Measurements from ENCODE around the gene LENG1.

Gene LENG1

DNA sequence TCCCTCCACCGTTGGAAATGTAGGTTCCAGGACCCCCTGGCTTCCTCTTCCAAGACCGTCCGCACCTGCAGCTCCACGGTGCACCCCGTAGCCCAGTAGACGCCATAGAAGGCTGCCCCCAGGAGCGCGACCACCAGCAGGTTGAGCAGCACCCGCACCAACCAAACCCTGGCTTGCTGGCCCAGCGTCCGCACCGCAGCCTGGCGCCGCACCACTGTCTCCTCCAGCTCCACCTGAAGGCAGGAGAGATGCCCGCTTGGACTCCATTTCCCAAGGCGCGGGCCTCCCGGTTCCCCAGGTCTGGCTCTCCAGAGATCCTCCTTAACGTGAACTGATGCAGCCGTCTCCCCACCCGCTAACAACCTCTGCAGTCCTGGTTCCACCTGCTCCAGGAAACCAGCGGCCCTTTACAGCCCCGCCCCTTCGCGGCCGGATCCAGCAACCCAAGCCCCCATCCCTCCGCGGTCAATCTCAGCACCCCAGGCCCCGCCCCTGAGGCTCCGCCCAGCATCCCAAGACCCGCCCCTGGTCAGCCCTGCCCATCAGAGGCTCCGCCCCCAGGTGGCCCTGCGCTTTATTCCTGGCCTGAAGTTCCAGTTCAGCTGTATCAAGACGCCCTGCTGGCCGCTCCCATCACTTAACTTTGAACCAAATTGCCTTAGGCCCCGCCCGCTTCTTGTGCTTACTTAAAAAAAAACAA is 5.0 kb upstream of the LENG1 start:
- DNase-seq (ENCODE audit: low read depth in 2 of 2): peak; percentile 64 to 70

GRCh38 chr19:54162884-54163283 is 3.4 kb upstream of the LENG1 start:
- DNase-seq (ENCODE audit: low read depth in 2 of 2): no peak

DNA sequence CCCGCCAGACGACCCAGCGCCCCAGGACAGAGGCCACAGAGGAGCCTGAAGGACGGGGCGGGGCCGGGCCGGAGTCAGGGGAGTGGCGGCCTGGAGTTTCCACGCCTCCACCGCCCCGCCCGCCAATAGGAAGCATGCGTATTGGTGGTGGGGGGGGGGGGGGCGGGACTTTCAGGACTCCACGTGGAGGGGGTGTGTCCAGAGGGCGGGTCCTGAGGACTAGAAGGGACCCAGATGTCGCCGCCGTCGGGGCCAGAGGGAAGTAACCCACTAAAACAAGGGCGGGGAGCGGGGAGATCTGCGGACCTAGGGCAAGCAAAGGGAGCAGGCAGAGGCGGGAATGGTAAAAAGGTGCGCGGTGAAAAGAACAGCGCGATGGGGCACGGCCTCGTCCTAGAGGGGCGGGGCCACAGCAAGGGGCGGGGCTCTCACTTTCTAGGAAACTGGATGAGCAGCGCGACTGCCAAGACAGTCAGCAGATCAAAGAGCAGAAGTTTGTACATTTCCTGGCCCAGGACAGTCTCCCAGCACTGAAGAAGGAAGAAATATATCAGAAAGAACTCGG is 2.8 kb upstream of the LENG1 start:
- DNase-seq (ENCODE audit: low read depth in 2 of 2): peak; percentile 80 to 85

- no peak for DNase-seq (ENCODE audit: low read depth in 2 of 2)
Observed at GRCh38 chr19:54160854-54161253, 1.3 kb upstream of the LENG1 start.

- no peak for DNase-seq (ENCODE audit: low read depth in 2 of 2)
Observed at GRCh38 chr19:54160182-54160811, 776 bp upstream of the LENG1 start.

DNA sequence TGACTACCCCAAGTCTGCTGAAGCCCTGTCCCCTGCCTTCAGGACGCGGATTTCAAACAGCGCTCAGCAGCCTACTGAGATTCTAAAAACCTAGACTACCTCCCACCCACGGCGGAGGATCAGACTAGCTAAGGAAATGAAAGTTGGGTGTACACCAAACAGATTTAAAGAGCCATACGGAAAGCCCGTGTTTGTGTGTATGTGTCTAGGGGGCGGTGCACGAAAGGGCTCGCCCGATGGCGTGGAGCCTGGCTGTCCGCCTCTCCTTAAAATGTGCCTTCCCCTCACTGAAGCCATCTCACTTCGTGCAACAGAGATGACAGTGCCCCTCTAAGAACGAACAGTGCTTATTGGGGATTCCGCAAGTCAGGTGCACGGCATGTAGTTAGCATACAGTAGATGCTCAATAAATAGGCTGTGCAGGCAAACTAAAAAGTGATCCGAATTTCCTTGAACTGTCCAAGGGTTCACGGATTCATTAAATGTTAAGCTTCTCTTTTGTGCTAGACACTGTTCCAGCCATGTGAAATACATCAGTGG is 639 bp downstream of the LENG1 start:
- no peak for DNase-seq (ENCODE audit: low read depth in 2 of 2)

GRCh38 chr19:54156953-54157352 is 2.6 kb downstream of the LENG1 start:
- DNase-seq (ENCODE audit: low read depth in 2 of 2): no peak

DNA sequence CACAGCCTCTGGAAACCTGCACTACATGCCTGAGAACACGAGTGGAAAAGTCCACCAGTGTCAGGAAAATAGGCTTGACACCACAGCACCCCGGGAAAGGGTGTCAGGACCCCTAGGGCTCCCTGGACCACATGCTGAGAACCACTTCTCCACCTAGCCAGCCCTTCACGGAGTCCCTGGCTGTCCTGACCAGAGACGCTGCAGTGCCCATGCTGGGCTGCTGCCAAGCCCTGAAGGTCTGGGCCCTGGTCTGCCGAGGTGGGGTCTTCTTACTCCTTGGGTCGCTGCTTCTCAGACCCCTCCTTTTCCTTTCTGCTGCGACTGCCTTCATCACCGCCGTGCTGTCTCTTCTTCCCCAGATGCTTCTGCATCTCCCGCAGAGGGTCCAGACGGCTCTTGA is 3.0 kb downstream of the LENG1 start:
- DNase-seq (ENCODE audit: low read depth in 2 of 2): no peak

DNA sequence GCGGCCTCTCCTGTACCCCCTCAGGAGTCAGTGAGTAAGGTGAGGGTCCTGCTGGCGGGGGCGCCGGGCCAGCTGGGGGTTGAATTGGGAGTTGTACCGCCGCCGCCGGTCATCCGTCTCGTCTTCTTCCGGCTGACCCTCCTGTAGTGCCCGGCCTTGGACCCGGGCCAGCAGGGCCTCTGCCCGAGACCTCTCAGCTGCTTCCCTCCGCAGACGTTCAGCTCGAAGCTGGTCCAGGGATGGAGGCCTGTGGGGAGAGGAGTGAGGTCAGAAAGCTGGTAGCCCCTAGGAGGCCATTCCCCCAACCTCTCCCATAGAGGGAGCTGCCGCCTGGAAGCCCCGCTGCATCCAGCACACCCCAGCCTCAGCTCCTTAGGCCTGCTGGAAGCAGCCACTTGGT is 3.8 kb downstream of the LENG1 start:
- no peak for DNase-seq (ENCODE audit: low read depth in 2 of 2)

DNA sequence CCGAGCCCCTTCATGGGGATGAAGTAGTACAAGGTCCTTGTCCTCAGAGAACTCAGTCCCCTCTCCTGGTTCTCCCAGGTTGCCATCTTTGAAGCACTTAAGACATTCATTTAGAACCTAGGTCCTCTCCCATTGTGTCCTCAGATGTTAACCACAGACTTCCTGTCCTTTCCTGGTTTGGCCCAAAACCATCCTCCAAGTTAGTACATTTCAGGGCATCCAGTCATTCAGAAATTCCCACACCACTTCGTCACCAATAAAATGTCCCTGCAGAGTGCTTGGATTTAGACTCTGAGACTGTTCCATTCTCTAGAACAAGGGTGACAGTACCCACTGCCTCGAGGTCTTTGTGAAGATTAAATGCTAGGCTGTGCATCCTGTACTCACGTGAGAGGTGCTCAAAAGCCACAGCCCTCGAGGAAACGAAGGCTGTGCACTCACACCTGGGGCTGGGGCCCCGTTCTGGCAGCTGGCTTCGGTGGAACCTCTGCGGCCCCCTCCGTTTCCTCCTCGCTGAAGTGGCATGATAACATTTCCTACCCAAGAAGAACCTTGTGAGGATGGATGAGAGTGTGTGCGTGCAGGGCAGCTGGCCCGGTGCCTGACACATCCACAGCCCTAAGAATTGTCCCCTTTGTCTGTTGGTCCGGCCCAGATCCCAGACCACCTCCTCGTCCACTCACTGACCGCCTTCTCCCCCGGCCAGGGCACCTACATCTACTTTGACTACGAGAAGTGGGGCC is 4.7 kb downstream of the LENG1 start:
- DNase-seq (ENCODE audit: low read depth in 2 of 2): no peak

- no peak for DNase-seq (ENCODE audit: low read depth in 2 of 2)
Observed at GRCh38 chr19:54153731-54154326, 5.7 kb downstream of the LENG1 start.

DNA sequence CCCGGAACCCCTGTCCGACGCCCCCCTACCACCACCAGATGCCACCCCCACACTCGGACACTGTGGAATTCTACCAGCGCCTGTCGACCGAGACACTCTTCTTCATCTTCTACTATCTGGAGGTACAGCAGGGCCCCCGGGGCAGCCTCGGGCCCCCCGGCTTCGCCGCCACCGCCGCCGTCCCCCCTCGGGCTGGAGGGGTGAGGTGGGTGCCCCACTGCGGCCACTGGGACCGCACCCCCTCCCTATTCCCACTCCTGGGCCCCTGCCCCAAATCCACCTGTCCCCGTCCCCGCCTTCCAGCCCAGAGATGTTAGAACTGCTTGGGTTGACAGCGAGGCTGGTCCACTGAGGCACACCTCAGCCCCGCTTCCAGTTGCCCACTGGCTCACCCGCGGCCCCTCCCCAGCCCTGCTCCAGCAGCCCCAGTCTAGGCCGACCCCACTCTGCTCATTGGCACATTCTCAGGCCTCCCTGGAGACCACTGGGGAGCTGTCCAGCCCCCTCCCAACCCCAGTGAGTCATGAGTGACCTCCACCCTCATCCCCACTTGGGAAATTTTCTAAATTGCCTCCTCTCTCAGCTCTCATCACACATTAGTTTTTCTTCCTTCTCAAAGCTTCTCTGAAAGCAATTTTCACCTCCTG is 6.5 kb downstream of the LENG1 start:
- DNase-seq (ENCODE audit: low read depth in 2 of 2): no peak

DNA sequence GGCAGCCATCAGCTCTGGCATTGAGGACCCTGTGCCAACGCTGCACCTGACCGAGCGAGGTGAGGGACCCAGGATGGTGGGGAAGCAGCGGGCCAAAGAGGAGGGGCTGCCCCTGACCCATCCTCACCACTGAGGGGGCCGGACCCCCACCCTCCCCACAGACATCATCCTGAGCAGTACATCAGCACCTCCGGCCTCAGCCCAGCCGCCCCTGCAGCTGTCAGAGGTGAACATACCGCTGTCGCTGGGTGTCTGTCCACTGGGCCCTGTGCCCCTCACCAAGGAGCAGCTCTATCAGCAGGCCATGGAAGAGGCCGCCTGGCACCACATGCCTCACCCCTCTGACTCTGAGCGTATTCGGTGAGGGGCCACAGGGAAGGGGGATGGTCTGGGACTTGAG is 7.3 kb downstream of the LENG1 start:
- no peak for DNase-seq (ENCODE audit: low read depth in 2 of 2)

GRCh38 chr19:54151362-54152035 is 8.0 kb downstream of the LENG1 start:
- DNase-seq (ENCODE audit: low read depth in 2 of 2): no peak

- no peak for DNase-seq (ENCODE audit: low read depth in 2 of 2)
Observed at GRCh38 chr19:54149021-54149812, 10.3 kb downstream of the LENG1 start.

- no peak for DNase-seq (ENCODE audit: low read depth in 2 of 2)
Observed at GRCh38 chr19:54148158-54148557, 11.4 kb downstream of the LENG1 start.

DNA sequence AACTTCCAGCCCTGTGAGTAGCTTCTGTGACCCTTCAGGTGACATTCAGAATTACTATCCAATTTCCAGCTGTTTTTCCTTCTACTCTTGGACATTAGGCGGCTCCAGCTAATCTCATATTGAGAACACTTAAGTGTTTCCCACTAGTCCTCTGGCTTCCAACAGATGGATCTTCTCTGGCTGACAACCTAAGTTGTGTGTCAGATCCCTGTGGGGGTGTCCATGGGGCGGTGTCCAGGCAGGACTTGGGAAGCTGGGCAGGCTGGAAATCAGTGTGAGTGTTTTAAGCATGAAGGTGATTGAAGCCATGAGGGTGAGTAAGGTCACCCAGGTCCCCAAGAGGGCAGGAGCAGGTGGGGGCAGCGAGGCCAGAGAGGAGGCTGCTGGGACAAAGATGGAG is 11.8 kb downstream of the LENG1 start:
- no peak for DNase-seq (ENCODE audit: low read depth in 2 of 2)

GRCh38 chr19:54145541-54146158 is 13.9 kb downstream of the LENG1 start:
- DNase-seq (ENCODE audit: low read depth in 2 of 2): no peak

- no peak for DNase-seq (ENCODE audit: low read depth in 2 of 2)
Observed at GRCh38 chr19:54142166-54142780, 17.2 kb downstream of the LENG1 start.
